Measurements from ENCODE around the gene CLHC1.

Gene CLHC1

GRCh38 chr2:55232084-55232862 lies at the start of gene CLHC1, which contains the start of gene RPS27A (continued):
- TF ChIP-seq ZNF274 (IDR thresholded peaks at IDR 0.05; ENCODE audit: low read length) (no peak), ZNF274 (tag by site-specific recombination; IDR thresholded peaks at IDR 0.05; ENCODE audit: borderline replicate concordance) (no peak), ZIC2 (tag by site-specific recombination; IDR thresholded peaks at IDR 0.05) (no peak), EGR2 (tag by site-specific recombination; IDR thresholded peaks at IDR 0.05; ENCODE audit: low read depth) (no peak), ZNF544 (tag by site-specific recombination; IDR thresholded peaks at IDR 0.05) (no peak), ZNF175 (tag by site-specific recombination; IDR thresholded peaks at IDR 0.05) (no peak), SP2 (tag by site-specific recombination; IDR thresholded peaks at IDR 0.05) (no peak), PATZ1 (tag by site-specific recombination; IDR thresholded peaks at IDR 0.05) (no peak; the same call in none of the 2 replicates), KLF9 (tag by site-specific recombination; IDR thresholded peaks at IDR 0.05; ENCODE audit: low read depth) (0 out of 2 replicates have a peak, but pooled peaks have one; percentile 13), YY2 (tag by site-specific recombination; IDR thresholded peaks at IDR 0.05) (peak; percentile 30; the same call in 1 of the 2 replicates), ZNF335 (tag by site-specific recombination; conservative IDR thresholded peaks at IDR 0.05) (peak; percentile 100), ZNF530 (tag by site-specific recombination; IDR thresholded peaks at IDR 0.05; ENCODE audit: low read depth) (no peak), ZNF747 (tag by site-specific recombination; IDR thresholded peaks at IDR 0.05) (no peak), ZNF704 (tag by site-specific recombination; IDR thresholded peaks at IDR 0.05) (no peak), ZBTB48 (tag by site-specific recombination; IDR thresholded peaks at IDR 0.05) (0 out of 2 replicates have a peak, but pooled peaks have one; percentile 33), ZSCAN30 (tag by site-specific recombination; IDR thresholded peaks at IDR 0.05) (no peak), ZNF529 (tag by site-specific recombination; IDR thresholded peaks at IDR 0.05; ENCODE audit: insufficient replicate concordance) (no peak), ZNF624 (tag by site-specific recombination; IDR thresholded peaks at IDR 0.05) (no peak), ZNF639 (tag by site-specific recombination; IDR thresholded peaks at IDR 0.05) (peak; percentile 87), KLF16 (tag by site-specific recombination; IDR thresholded peaks at IDR 0.05) (peak; percentile 65; the same call in 1 of the 2 replicates), ZNF777 (tag by site-specific recombination; IDR thresholded peaks at IDR 0.05; ENCODE audit: borderline replicate concordance) (no peak), ZBTB49 (tag by site-specific recombination; IDR thresholded peaks at IDR 0.05; ENCODE audit: low read depth) (no peak), ZBTB11 (tag by site-specific recombination; conservative IDR thresholded peaks at IDR 0.05; ENCODE audit: low read depth) (peak; percentile 88), ZNF791 (tag by site-specific recombination; IDR thresholded peaks at IDR 0.05) (no peak), SP7 (tag by site-specific recombination; IDR thresholded peaks at IDR 0.05) (peak; percentile 62), SETDB1 (IDR thresholded peaks at IDR 0.05; ENCODE audit: insufficient read length, low read length) (no peak), ZSCAN23 (tag by site-specific recombination; IDR thresholded peaks at IDR 0.05) (no peak), ZNF311 (tag by site-specific recombination; IDR thresholded peaks at IDR 0.05; ENCODE audit: borderline replicate concordance) (no peak), TRIM28 (IDR thresholded peaks at IDR 0.05; ENCODE audit: borderline replicate concordance, low read length) (0 out of 2 replicates have a peak, but pooled peaks have one; percentile 40), ZBTB8A (tag by site-specific recombination; IDR thresholded peaks at IDR 0.05) (peak; percentile 34; the same call in 1 of the 2 replicates)

All from HEK293 (cell line).